Peyer's patch (tissue), 4 donors: ENCODE measurements around the gene BRCA2. TPM values are rescaled to one million over a fixed set of nuclear protein-coding genes. Genes with fewer than 3 reads are reported as not detected.

Source experiments
- DNase-seq, 3 donors: peaks; one replicate each; pipeline ENCODE4 v3.0.0-alpha.2; 2017 to 2019
- H3K27ac ChIP-seq, 4 donors: fragments of 200-600 bp; sonication (generic); one replicate each; pipeline ENCODE4 v1.5.1; 2016 to 2019
- H3K27me3 ChIP-seq, 2 donors: fragments of 200-600 bp; sonication (generic); one replicate each; pipeline ENCODE4 v1.5.1; 2019
- H3K36me3 ChIP-seq, 3 donors: fragments of 200-600 bp; sonication (generic); one replicate each; pipeline ENCODE4 v1.5.1; 2016 to 2019
- H3K4me1 ChIP-seq, 4 donors: fragments of 200-600 bp; sonication (generic); one replicate each; pipeline ENCODE4 v1.5.1; 2016 to 2019
- H3K4me3 ChIP-seq, 4 donors: fragments of 200-600 bp; sonication (generic); 1 replicate in 3 of 4; 2 replicates in 1 of 4; pipeline ENCODE4 v1.5.1; 2016 to 2019; ENCODE audit warnings: mild to moderate bottlenecking in 1 of 4
- H3K9me3 ChIP-seq, 4 donors: fragments of 200-600 bp; sonication (generic); one replicate each; pipeline ENCODE4 v1.5.1; 2016 to 2019; ENCODE audit warnings: mild to moderate bottlenecking in 1 of 4
- POLR2A ChIP-seq, 2 donors: fragments of 450-650 bp; IDR thresholded peaks; one replicate each; pipeline ENCODE4 v1.5.1; 2017; ENCODE audit warnings: antibody characterized with exemption in 2 of 2, mild to moderate bottlenecking in 2 of 2, moderate library complexity in 2 of 2
- total RNA-seq, 4 donors: library from RNA; depleted of rRNA; stranded (reverse); fragments of >200 nt; gene quantifications; one replicate each; pipeline ENCODE4 v1.1.0, GENCODE V29; 2016
- TF ChIP-seq, protein P1 (sequence below), 6 experiments: fragments of 450-650 bp in 4 of 6; fragments of 200-600 bp in 2 of 6; sonication (generic) in 1 of 6; IDR thresholded peaks; one replicate each; pipeline ENCODE4 v1.5.1; 2017 to 2019; ENCODE audit warnings: antibody characterized with exemption in 6 of 6, mild to moderate bottlenecking in 3 of 6, moderate library complexity in 1 of 6

The BRCA2 gene
- total RNA-seq, 4 donors from 2014 or later, result 1.7 to 12.4 (median 2.7) TPM

DNA sequence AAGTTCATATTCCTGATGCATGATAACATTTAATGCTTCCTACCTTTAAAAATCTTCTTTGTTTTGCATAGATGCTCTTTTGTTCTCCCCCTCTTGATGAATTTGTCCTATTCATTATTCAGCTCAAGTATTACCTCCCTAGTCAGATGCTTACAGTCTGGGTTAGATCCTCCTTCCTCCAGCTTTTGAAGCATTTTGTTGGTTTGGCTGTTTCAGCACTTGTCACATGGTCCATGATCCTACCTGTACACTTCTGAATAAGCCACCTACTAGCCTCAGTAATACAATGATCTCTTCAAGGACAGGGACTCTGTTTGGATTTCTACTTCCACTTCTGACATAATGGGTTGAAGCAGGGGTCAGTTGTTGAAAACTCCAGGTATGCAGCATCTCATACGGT, 75.2 kb downstream of the BRCA2 start:
- H3K36me3 ChIP-seq, result no peaks in the 10 kb centered on the region
- no peak for TF ChIP-seq POLR2A (IDR thresholded peaks at IDR 0.05)
- TF ChIP-seq, protein P1, sequence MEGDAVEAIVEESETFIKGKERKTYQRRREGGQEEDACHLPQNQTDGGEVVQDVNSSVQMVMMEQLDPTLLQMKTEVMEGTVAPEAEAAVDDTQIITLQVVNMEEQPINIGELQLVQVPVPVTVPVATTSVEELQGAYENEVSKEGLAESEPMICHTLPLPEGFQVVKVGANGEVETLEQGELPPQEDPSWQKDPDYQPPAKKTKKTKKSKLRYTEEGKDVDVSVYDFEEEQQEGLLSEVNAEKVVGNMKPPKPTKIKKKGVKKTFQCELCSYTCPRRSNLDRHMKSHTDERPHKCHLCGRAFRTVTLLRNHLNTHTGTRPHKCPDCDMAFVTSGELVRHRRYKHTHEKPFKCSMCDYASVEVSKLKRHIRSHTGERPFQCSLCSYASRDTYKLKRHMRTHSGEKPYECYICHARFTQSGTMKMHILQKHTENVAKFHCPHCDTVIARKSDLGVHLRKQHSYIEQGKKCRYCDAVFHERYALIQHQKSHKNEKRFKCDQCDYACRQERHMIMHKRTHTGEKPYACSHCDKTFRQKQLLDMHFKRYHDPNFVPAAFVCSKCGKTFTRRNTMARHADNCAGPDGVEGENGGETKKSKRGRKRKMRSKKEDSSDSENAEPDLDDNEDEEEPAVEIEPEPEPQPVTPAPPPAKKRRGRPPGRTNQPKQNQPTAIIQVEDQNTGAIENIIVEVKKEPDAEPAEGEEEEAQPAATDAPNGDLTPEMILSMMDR (IDR thresholded peaks at IDR 0.05), result no peak
- no peak overlapping the region for H3K27ac ChIP-seq
- H3K4me1 ChIP-seq, result peaks cover 0 to 3% (median 0%) of the 10 kb centered on the region in 4 donors
- H3K4me3 ChIP-seq, result no peak overlapping the region
- no peaks in the 10 kb centered on the region for H3K27me3 ChIP-seq
- no peaks in the 10 kb centered on the region for H3K9me3 ChIP-seq
- no peak for DNase-seq

DNA sequence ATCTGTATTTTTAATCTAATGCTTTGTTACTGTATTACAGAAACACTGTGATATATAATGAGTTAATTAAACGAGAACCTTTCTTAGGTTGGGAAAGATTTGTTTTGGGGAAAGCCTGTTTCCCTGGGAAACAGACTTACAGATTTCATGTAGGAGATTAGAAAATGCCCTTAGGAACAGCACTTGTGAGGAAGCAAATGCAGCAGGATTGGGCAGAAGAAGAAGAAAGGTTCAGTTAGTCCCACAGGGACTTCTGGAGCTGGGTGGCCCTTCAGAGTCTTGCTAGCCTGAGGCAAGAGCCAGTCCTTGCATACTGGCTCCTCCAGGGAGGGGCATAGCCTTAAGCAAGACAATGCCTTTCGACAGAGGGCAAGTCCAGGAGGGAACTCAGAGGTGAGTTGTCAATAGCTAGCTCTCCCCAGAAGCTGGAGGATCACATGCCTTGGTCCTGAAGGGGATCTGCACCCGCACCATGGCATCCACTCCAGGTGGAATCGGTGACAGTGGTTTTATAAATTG, 75.9 kb downstream of the BRCA2 start:
- DNase-seq, result no peak
- H3K9me3 ChIP-seq, result no peaks in the 10 kb centered on the region

DNA sequence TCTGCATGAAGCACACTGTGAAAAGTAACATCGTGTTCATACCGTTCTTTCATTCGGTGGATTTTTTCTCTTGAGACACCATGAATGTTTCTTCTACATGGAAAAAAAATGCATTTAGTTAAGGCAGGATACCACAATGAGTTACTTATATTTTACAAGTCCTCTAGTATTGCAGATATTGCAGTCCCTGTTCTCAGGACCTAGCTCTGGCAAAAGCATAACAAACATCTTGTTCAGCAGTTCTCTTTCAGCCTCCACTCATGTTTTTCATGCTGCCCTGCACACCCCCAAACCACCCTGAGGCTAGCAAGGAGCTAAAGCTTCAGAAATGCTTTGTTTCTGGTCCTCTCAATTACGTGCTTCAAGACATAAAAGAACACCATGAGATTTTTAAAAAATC, 87.8 kb downstream of the BRCA2 start:
- no peak for TF ChIP-seq POLR2A (IDR thresholded peaks at IDR 0.05)
- TF ChIP-seq, protein P1 (IDR thresholded peaks at IDR 0.05), result no peak
- Histone ChIP-seq H3K27ac (no peak overlapping the region), H3K36me3 (peaks cover 0 to 15% (median 0%) of the 10 kb centered on the region in 3 donors)

More for the DNA sequence above, 75.9 kb downstream of the BRCA2 start:
- Histone ChIP-seq H3K4me1 (peaks cover 0 to 3% (median 0%) of the 10 kb centered on the region in 4 donors), H3K36me3 (no peaks in the 10 kb centered on the region), H3K4me3 (no peak overlapping the region), H3K27me3 (no peaks in the 10 kb centered on the region), H3K27ac (no peak overlapping the region)
- no peak for TF ChIP-seq POLR2A (IDR thresholded peaks at IDR 0.05)
- TF ChIP-seq, protein P1 (IDR thresholded peaks at IDR 0.05), result no peak

DNA sequence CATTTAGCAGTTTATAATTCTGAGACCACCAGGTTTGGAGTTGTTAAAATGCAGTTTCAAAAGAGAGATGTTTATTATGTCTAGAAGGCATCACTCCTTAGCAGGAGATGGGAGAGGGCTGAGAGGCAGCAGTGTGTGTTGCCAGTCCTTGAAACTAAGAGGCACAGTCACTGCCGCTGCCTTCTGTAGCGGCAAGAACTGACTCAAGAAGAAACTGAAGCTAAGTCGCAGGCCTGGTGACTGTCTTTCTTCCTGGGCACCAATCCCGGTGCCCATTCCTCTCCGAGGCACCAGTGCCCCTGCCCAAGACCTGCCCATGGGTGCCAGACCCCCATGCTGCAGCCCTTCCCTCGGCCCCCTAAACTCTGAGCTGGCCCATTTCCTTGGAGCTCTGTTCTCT, 92.5 kb downstream of the BRCA2 start:
- TF ChIP-seq POLR2A (IDR thresholded peaks at IDR 0.05), result no peak
- TF ChIP-seq, protein P1 (IDR thresholded peaks at IDR 0.05), result no peak
- Histone ChIP-seq H3K9me3 (no peaks in the 10 kb centered on the region), H3K36me3 (peaks cover 0 to 11% (median 0%) of the 10 kb centered on the region in 3 donors), H3K4me3 (no peak overlapping the region), H3K4me1 (no peaks in the 10 kb centered on the region), H3K27ac (no peak overlapping the region), H3K27me3 (no peaks in the 10 kb centered on the region)
- DNase-seq, result no peak

More for the DNA sequence above, 87.8 kb downstream of the BRCA2 start:
- Histone ChIP-seq H3K9me3 (no peaks in the 10 kb centered on the region), H3K27me3 (no peaks in the 10 kb centered on the region), H3K4me1 (no peaks in the 10 kb centered on the region), H3K4me3 (no peak overlapping the region)
- DNase-seq, result no peak

DNA sequence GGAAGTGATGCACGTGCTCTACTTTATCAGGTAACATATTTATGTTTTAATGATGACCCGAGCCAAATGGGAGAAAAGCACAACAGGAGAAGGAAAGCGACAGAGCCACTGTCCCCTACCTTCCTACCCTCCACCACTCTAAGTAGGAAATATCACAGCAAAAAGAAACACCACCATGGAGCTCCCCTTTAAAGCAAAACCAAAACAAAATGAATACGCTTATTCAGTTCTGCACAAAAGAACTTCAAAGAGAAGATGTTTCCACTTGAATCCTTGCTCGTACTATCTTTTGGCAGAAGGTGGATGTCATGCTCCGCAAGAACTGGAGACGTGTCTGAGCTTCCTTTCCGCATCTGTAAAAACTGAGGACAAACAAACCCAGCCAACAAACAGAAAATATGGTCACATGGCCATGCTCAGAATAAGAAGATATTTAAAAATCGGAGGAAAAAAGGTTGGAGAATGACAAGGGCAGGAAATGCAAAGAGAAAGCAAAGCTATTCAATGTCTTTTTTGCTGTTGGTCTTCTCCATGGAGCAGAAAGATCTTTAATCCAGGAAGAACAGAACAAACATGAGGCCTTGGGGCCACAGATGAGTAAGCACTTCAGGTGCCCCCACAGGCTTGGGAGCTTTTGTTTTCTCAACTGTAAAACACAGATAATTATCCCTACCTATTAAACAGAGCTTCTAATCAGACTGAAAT, 93.1 kb downstream of the BRCA2 start:
- Histone ChIP-seq H3K27me3 (no peaks in the 10 kb centered on the region), H3K4me1 (no peaks in the 10 kb centered on the region), H3K4me3 (no peak overlapping the region), H3K36me3 (peaks cover 0 to 7% (median 0%) of the 10 kb centered on the region in 3 donors), H3K9me3 (no peaks in the 10 kb centered on the region), H3K27ac (no peak overlapping the region)
- no peak for DNase-seq
- no peak for TF ChIP-seq POLR2A (IDR thresholded peaks at IDR 0.05)
- TF ChIP-seq, protein P1 (IDR thresholded peaks at IDR 0.05), result no peak
